ENCODE measurements around the gene FRMPD4. TPM values are rescaled to one million over a fixed set of nuclear protein-coding genes. Genes with fewer than 3 reads are reported as not detected.

The FRMPD4 gene
- total and polyA plus RNA-seq, 3 experiments from 2014 or later: not detected

DNA sequence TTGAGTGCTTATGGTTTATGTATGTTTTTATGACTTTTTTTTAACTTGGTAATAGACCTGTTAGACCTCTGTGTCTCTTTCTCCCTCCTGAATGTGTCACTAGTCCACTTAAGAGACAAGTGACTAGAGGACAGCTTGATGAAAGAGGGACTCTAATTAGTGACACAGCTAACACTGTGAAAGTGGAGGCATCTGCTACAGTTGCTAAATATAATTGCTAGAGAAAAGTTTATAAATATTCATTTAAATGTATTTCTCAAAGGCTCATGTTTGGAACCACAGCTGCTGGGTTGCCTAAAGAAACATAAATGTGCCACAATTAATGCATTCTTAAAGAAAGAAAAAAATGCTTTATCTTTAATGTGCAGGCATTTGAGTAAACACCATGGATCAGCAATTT, 176.4 kb downstream of the FRMPD4 start:
- no peak overlapping the region for H3K27ac Mint-ChIP-seq
- Histone ChIP-seq H3K9me3 (ENCODE audit: low read length) (no peaks in the 10 kb centered on the region), H3K4me3 (ENCODE audit: low read length) (no peak overlapping the region), H3K27me3 (ENCODE audit: insufficient read depth, low read length, poor library complexity, severe bottlenecking) (no peaks in the 10 kb centered on the region), H3K4me1 (ENCODE audit: insufficient read depth, low read length) (no peaks in the 10 kb centered on the region), H3K36me3 (ENCODE audit: insufficient read depth, low read length) (no peaks in the 10 kb centered on the region), H3K27ac (ENCODE audit: low read depth, low read length) (no peak overlapping the region)
- H3K36me3 Mint-ChIP-seq: no peaks in the 10 kb centered on the region
- POLR2A ChIA-PET: no interaction called here
- CTCF ChIA-PET: no interaction called here
- peaks cover 0 to 6% of the 10 kb centered on the region in 2 donors for H3K27me3 Mint-ChIP-seq
- no peak overlapping the region for H3K4me3 Mint-ChIP-seq
- peaks cover 0 to 3% (median 2%) of the 10 kb centered on the region in 5 donors for H3K9me3 Mint-ChIP-seq
- DNase-seq: no peak
- H3K4me1 Mint-ChIP-seq: no peaks in the 10 kb centered on the region

DNA sequence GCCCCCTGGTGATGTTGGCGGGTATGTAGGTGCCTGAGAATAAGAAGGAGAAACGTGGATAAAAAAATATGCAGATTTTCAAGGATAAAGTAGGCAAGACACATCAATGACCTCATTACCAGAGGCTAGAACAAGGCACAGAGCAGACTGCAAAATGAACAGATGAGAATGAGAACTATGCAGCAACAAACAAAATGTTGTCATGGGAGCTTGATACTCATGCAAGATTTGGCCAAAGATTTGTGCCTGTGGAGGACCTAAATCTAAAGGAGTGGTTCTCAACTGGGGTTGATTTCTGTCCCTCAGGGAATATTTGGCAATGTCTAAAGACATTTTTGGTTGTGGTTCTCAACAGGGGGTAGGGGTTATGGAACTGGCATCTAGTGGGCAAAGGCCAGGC, 177.3 kb downstream of the FRMPD4 start:
- H3K4me1 ChIP-seq (ENCODE audit: insufficient read depth, low read length): no peaks in the 10 kb centered on the region
- Mint-ChIP-seq H3K27me3 (peaks cover 0 to 2% of the 10 kb centered on the region in 2 donors), H3K4me3 (no peak overlapping the region), H3K27ac (no peak overlapping the region), H3K4me1 (no peaks in the 10 kb centered on the region), H3K36me3 (no peaks in the 10 kb centered on the region), H3K9me3 (peaks cover 0 to 3% (median 2%) of the 10 kb centered on the region in 5 donors)
- ChIA-PET CTCF (no interaction called here), POLR2A (no interaction called here)
- H3K4me3 ChIP-seq (ENCODE audit: low read length): no peak overlapping the region
- DNase-seq: no peak
- H3K36me3 ChIP-seq (ENCODE audit: insufficient read depth, low read length): no peaks in the 10 kb centered on the region
- H3K27ac ChIP-seq (ENCODE audit: low read depth, low read length): no peak overlapping the region
- H3K27me3 ChIP-seq (ENCODE audit: insufficient read depth, low read length, poor library complexity, severe bottlenecking): no peaks in the 10 kb centered on the region
- no peaks in the 10 kb centered on the region for H3K9me3 ChIP-seq (ENCODE audit: low read length)

GRCh38 chrX:12319003-12319519, 180.8 kb downstream of the FRMPD4 start:
- Mint-ChIP-seq H3K9me3 (peaks cover 0 to 9% (median 0%) of the 10 kb centered on the region in 5 donors), H3K4me3 (no peak overlapping the region), H3K27ac (no peak overlapping the region), H3K27me3 (peaks cover 0 to 2% of the 10 kb centered on the region in 2 donors), H3K36me3 (no peaks in the 10 kb centered on the region), H3K4me1 (no peaks in the 10 kb centered on the region)
- POLR2A ChIA-PET: no interaction called here
- H3K4me3 ChIP-seq (ENCODE audit: low read length): no peak overlapping the region
- no peaks in the 10 kb centered on the region for H3K36me3 ChIP-seq (ENCODE audit: insufficient read depth, low read length)
- no peak for DNase-seq
- H3K4me1 ChIP-seq (ENCODE audit: insufficient read depth, low read length): no peaks in the 10 kb centered on the region
- H3K9me3 ChIP-seq (ENCODE audit: low read length): no peaks in the 10 kb centered on the region
- CTCF ChIA-PET: no interaction called here
- no peak overlapping the region for H3K27ac ChIP-seq (ENCODE audit: low read depth, low read length)
- no peaks in the 10 kb centered on the region for H3K27me3 ChIP-seq (ENCODE audit: insufficient read depth, low read length, poor library complexity, severe bottlenecking)

GRCh38 chrX:12319992-12320391, 181.7 kb downstream of the FRMPD4 start:
- Histone ChIP-seq H3K27ac (ENCODE audit: low read depth, low read length) (no peak overlapping the region), H3K4me3 (ENCODE audit: low read length) (no peak overlapping the region), H3K27me3 (ENCODE audit: insufficient read depth, low read length, poor library complexity, severe bottlenecking) (no peaks in the 10 kb centered on the region), H3K36me3 (ENCODE audit: insufficient read depth, low read length) (no peaks in the 10 kb centered on the region), H3K4me1 (ENCODE audit: insufficient read depth, low read length) (no peaks in the 10 kb centered on the region), H3K9me3 (ENCODE audit: low read length) (no peaks in the 10 kb centered on the region)
- Mint-ChIP-seq H3K27me3 (peaks cover 0 to 2% of the 10 kb centered on the region in 2 donors), H3K27ac (no peak overlapping the region), H3K9me3 (peaks cover 0 to 9% (median 0%) of the 10 kb centered on the region in 5 donors), H3K36me3 (no peaks in the 10 kb centered on the region), H3K4me3 (no peak overlapping the region), H3K4me1 (no peaks in the 10 kb centered on the region)
- ChIA-PET CTCF (no interaction called here), POLR2A (no interaction called here)
- no peak for DNase-seq

DNA sequence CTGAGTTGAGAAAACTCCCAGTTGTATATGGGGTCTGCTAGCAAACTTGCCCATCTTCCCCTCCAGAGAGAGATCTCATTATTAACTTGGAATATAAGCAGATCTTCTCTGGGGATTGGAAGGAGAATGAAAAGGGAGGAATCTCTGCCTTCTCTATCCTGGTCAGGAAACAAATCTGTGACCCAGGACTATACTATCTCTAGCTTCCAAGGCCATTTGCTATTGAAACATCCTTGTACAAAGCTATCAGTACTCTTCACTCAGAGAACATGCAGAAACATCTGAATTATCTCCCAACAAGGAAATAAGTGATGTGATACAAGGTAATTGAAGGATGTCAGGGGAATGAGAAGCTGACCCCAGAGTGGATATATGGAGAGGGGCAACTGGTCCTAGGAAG, 183.8 kb downstream of the FRMPD4 start:
- H3K27me3 Mint-ChIP-seq: no peaks in the 10 kb centered on the region
- POLR2A ChIA-PET: no interaction called here
- H3K4me1 Mint-ChIP-seq: no peaks in the 10 kb centered on the region
- no peak overlapping the region for H3K4me3 ChIP-seq (ENCODE audit: low read length)
- H3K27ac Mint-ChIP-seq: no peak overlapping the region
- no peaks in the 10 kb centered on the region for H3K9me3 ChIP-seq (ENCODE audit: low read length)
- H3K27ac ChIP-seq (ENCODE audit: low read depth, low read length): no peak overlapping the region
- no peaks in the 10 kb centered on the region for H3K4me1 ChIP-seq (ENCODE audit: insufficient read depth, low read length)
- CTCF ChIA-PET: no interaction called here
- H3K4me3 Mint-ChIP-seq: no peak overlapping the region
- no peaks in the 10 kb centered on the region for H3K27me3 ChIP-seq (ENCODE audit: insufficient read depth, low read length, poor library complexity, severe bottlenecking)
- no peak for DNase-seq
- no peaks in the 10 kb centered on the region for H3K36me3 Mint-ChIP-seq
- no peaks in the 10 kb centered on the region for H3K36me3 ChIP-seq (ENCODE audit: insufficient read depth, low read length)
- peaks cover 0 to 9% (median 0%) of the 10 kb centered on the region in 5 donors for H3K9me3 Mint-ChIP-seq

- ChIA-PET POLR2A (no interaction called here), CTCF (no interaction called here)
- Histone ChIP-seq H3K27ac (ENCODE audit: low read depth, low read length) (no peak overlapping the region), H3K4me1 (ENCODE audit: insufficient read depth, low read length) (no peaks in the 10 kb centered on the region), H3K4me3 (ENCODE audit: low read length) (no peak overlapping the region), H3K36me3 (ENCODE audit: insufficient read depth, low read length) (no peaks in the 10 kb centered on the region), H3K9me3 (ENCODE audit: low read length) (no peaks in the 10 kb centered on the region), H3K27me3 (ENCODE audit: insufficient read depth, low read length, poor library complexity, severe bottlenecking) (no peaks in the 10 kb centered on the region)
- H3K27ac Mint-ChIP-seq: no peak overlapping the region
- no peaks in the 10 kb centered on the region for H3K4me1 Mint-ChIP-seq
- no peaks in the 10 kb centered on the region for H3K36me3 Mint-ChIP-seq
- H3K27me3 Mint-ChIP-seq: no peaks in the 10 kb centered on the region
- H3K4me3 Mint-ChIP-seq: no peak overlapping the region
- peaks cover 0 to 9% (median 0%) of the 10 kb centered on the region in 5 donors for H3K9me3 Mint-ChIP-seq
- DNase-seq: no peak
These were observed 186.9 kb downstream of the FRMPD4 start for GRCh38 chrX:12325171-12325570.

DNA sequence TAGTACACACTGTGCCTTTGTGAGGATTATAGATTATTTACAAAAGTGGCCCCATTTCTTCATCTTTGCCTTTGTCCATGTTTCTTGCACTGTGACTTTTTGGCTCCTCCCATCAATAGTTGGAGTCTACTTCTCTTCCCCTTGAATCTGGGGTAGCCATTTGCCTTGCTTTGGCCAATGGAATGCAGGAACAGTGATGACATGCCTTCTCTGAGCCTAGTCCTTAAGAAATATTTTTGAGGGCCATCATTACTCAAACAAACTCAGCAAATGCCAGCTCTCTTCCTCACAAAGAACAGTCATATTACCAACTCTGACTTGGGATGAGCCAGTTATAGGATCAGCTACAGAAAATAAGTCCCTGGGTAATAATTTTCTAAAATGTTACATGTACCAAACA, 189.6 kb downstream of the FRMPD4 start:
- DNase-seq: no peak
- Histone ChIP-seq H3K9me3 (ENCODE audit: low read length) (no peaks in the 10 kb centered on the region), H3K4me3 (ENCODE audit: low read length) (no peak overlapping the region), H3K4me1 (ENCODE audit: insufficient read depth, low read length) (no peaks in the 10 kb centered on the region), H3K27ac (ENCODE audit: low read depth, low read length) (no peak overlapping the region), H3K27me3 (ENCODE audit: insufficient read depth, low read length, poor library complexity, severe bottlenecking) (no peaks in the 10 kb centered on the region), H3K36me3 (ENCODE audit: insufficient read depth, low read length) (no peaks in the 10 kb centered on the region)
- CTCF ChIA-PET: no interaction called here
- Mint-ChIP-seq H3K36me3 (no peaks in the 10 kb centered on the region), H3K4me1 (no peaks in the 10 kb centered on the region), H3K27ac (no peak overlapping the region), H3K9me3 (peaks cover 0 to 8% (median 0%) of the 10 kb centered on the region in 5 donors), H3K27me3 (no peaks in the 10 kb centered on the region), H3K4me3 (no peak overlapping the region)
- POLR2A ChIA-PET: no interaction called here

DNA sequence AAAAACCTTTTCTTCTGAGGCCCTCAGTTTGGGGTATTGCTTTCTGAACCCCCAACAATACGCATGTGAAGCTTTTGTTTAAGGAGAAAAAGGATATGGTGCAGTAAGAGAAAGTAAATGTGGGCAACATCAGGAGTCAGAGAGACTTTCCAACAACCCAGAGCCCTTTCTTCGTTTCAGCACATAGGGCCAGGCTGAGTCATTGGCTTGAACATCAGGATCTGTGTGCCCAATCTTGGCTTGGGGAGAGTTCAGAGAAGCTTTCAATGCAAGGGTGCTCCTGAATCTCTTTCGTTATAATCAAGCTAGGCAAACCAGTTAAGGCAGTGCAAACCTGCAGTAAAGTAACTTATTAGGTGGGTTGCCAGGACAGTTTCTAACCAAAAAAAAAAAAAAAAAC, 191.2 kb downstream of the FRMPD4 start:
- Mint-ChIP-seq H3K4me3 (no peak overlapping the region), H3K4me1 (no peaks in the 10 kb centered on the region), H3K9me3 (no peaks in the 10 kb centered on the region), H3K36me3 (no peaks in the 10 kb centered on the region), H3K27me3 (no peaks in the 10 kb centered on the region), H3K27ac (no peak overlapping the region)
- no peak for DNase-seq
- Histone ChIP-seq H3K4me3 (ENCODE audit: low read length) (no peak overlapping the region), H3K27ac (ENCODE audit: low read depth, low read length) (no peak overlapping the region), H3K4me1 (ENCODE audit: insufficient read depth, low read length) (no peaks in the 10 kb centered on the region), H3K27me3 (ENCODE audit: insufficient read depth, low read length, poor library complexity, severe bottlenecking) (no peaks in the 10 kb centered on the region), H3K36me3 (ENCODE audit: insufficient read depth, low read length) (no peaks in the 10 kb centered on the region), H3K9me3 (ENCODE audit: low read length) (no peaks in the 10 kb centered on the region)
- ChIA-PET CTCF (no interaction called here), POLR2A (no interaction called here)

- H3K36me3 ChIP-seq (ENCODE audit: insufficient read depth, low read length): no peaks in the 10 kb centered on the region
- H3K27me3 ChIP-seq (ENCODE audit: insufficient read depth, low read length, poor library complexity, severe bottlenecking): no peaks in the 10 kb centered on the region
- H3K4me3 ChIP-seq (ENCODE audit: low read length): no peak overlapping the region
- ChIA-PET CTCF (no interaction called here), POLR2A (no interaction called here)
- H3K4me1 ChIP-seq (ENCODE audit: insufficient read depth, low read length): no peaks in the 10 kb centered on the region
- Mint-ChIP-seq H3K36me3 (no peaks in the 10 kb centered on the region), H3K27ac (no peak overlapping the region), H3K4me3 (no peak overlapping the region), H3K4me1 (no peaks in the 10 kb centered on the region), H3K27me3 (no peaks in the 10 kb centered on the region), H3K9me3 (no peaks in the 10 kb centered on the region)
- no peak for DNase-seq
- H3K9me3 ChIP-seq (ENCODE audit: low read length): no peaks in the 10 kb centered on the region
- H3K27ac ChIP-seq (ENCODE audit: low read depth, low read length): no peak overlapping the region
These were observed 192.6 kb downstream of the FRMPD4 start for GRCh38 chrX:12330841-12331240.
